Neural crest cell (in vitro differentiated cells): ENCODE measurements around the gene CACNB1. TPM values are rescaled to one million over a fixed set of nuclear protein-coding genes. Genes with fewer than 3 reads are reported as not detected.

Source experiments
- DNase-seq: peaks from one replicate; pipeline ENCODE4 v3.0.0; 2021; ENCODE audit warnings: low read depth, mixed read lengths, low spot score
- H3K27ac Mint-ChIP-seq: one replicate; pipeline ENCODE4 v1.8.0; 2021; ENCODE audit warnings: mild to moderate bottlenecking, mixed read lengths; ENCODE audit not compliant: unreplicated experiment
- H3K27me3 Mint-ChIP-seq: 2 replicates; pipeline ENCODE4 v1.8.0; 2021; ENCODE audit warnings: low read depth, mild to moderate bottlenecking, mixed read lengths
- H3K36me3 Mint-ChIP-seq: 2 replicates; pipeline ENCODE4 v1.8.0; 2021; ENCODE audit warnings: low read depth, mild to moderate bottlenecking, mixed read lengths
- H3K4me1 Mint-ChIP-seq: 2 replicates; pipeline ENCODE4 v1.8.0; 2021; ENCODE audit warnings: mixed read lengths
- H3K4me3 Mint-ChIP-seq: one replicate; pipeline ENCODE4 v1.8.0; 2021; ENCODE audit warnings: mild to moderate bottlenecking, mixed read lengths
- H3K9me3 Mint-ChIP-seq: 2 replicates; pipeline ENCODE4 v1.8.0; 2021; ENCODE audit warnings: mixed read lengths
- total RNA-seq: library from RNA; stranded (reverse); gene quantifications from 2 replicates; pipeline ENCODE4 v1.2.1, GENCODE V29; 2021
- TF ChIP-seq, protein P1 (sequence below): fragments of 200-600 bp; sonication (generic); conservative IDR thresholded peaks from 2 replicates; pipeline ENCODE4 v1.5.0; 2021; ENCODE audit warnings: antibody characterized with exemption, mild to moderate bottlenecking

Gene CACNB1
- total RNA-seq, 1 donor from 2014 or later, result 16.2 TPM

DNA sequence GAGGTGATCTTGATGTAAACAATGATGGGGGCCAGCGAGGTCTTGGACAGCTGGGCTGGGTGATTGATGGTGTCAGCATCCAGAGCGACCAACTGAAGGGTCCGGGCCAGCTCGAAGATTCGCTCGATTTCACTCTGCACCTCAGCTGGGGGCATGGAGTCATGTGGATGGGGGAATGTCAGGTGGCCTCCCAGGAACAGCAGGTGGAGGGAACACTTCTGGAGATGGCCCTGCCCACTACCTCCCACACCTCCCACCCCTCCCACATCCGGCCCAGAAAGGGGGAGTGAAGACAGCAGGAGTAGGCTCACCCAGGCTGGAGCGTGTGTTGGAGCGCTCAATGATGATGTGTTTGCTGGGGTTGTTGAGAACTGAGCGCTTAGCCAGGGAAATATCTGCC lies 13.7 kb downstream of the CACNB1 start:
- no peaks in the 10 kb centered on the region for H3K4me1 Mint-ChIP-seq
- TF ChIP-seq, protein P1, sequence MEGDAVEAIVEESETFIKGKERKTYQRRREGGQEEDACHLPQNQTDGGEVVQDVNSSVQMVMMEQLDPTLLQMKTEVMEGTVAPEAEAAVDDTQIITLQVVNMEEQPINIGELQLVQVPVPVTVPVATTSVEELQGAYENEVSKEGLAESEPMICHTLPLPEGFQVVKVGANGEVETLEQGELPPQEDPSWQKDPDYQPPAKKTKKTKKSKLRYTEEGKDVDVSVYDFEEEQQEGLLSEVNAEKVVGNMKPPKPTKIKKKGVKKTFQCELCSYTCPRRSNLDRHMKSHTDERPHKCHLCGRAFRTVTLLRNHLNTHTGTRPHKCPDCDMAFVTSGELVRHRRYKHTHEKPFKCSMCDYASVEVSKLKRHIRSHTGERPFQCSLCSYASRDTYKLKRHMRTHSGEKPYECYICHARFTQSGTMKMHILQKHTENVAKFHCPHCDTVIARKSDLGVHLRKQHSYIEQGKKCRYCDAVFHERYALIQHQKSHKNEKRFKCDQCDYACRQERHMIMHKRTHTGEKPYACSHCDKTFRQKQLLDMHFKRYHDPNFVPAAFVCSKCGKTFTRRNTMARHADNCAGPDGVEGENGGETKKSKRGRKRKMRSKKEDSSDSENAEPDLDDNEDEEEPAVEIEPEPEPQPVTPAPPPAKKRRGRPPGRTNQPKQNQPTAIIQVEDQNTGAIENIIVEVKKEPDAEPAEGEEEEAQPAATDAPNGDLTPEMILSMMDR, result no peak
- H3K27ac Mint-ChIP-seq, result no peak overlapping the region
- no peak overlapping the region for H3K4me3 Mint-ChIP-seq
- no peak for DNase-seq
- H3K27me3 Mint-ChIP-seq, result no peaks in the 10 kb centered on the region
- H3K9me3 Mint-ChIP-seq, result no peaks in the 10 kb centered on the region
- peaks cover 7% of the 10 kb centered on the region for H3K36me3 Mint-ChIP-seq

DNA sequence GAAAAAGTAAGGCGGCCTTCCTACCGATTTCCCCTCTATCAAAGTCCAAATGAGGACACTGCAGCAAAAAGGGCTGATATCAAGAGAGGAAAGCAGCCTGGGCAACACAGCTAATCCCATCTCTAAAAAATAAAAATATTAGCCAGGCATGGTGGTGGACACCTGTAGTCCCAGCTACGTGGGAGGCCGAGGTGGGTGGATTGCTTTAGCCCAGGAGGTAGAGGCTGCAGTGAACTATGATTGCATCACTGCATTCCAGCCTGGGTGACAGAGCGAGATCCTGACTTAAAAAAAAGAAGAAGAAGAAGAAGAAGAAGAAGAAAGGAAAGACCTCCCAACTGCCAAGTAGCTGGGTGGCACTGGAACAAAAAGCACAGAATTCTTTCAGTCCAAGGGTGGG lies 14.4 kb downstream of the CACNB1 start:
- Mint-ChIP-seq H3K4me3 (no peak overlapping the region), H3K27ac (no peak overlapping the region), H3K9me3 (no peaks in the 10 kb centered on the region), H3K36me3 (peaks cover 10% of the 10 kb centered on the region), H3K4me1 (no peaks in the 10 kb centered on the region), H3K27me3 (no peaks in the 10 kb centered on the region)
- DNase-seq, result no peak
- TF ChIP-seq, protein P1, result no peak

DNA sequence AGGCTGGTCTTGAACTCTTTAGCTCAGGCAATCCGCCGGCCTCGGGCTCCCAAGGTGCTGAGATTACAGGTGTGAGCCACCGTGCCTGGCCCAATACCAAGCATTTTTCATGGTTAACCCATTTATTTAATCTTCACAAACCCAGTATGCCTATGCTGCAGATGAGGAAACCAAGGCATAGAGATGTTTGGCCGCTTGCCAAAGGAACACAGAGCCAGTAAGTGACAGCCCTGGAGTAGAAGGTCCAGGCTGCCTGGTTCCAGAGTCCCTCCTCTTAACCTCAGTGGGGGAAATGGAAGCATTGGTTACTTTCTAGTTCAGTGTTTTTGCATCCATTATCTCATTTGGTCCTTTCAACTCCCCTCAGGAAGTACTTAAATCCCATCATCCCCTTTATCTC lies 16.2 kb downstream of the CACNB1 start:
- H3K4me1 Mint-ChIP-seq, result no peaks in the 10 kb centered on the region
- H3K27me3 Mint-ChIP-seq, result no peaks in the 10 kb centered on the region
- H3K4me3 Mint-ChIP-seq, result no peak overlapping the region
- TF ChIP-seq, protein P1, result no peak
- DNase-seq, result no peak
- no peaks in the 10 kb centered on the region for H3K9me3 Mint-ChIP-seq
- peaks cover 19% of the 10 kb centered on the region for H3K36me3 Mint-ChIP-seq
- H3K27ac Mint-ChIP-seq, result no peak overlapping the region

DNA sequence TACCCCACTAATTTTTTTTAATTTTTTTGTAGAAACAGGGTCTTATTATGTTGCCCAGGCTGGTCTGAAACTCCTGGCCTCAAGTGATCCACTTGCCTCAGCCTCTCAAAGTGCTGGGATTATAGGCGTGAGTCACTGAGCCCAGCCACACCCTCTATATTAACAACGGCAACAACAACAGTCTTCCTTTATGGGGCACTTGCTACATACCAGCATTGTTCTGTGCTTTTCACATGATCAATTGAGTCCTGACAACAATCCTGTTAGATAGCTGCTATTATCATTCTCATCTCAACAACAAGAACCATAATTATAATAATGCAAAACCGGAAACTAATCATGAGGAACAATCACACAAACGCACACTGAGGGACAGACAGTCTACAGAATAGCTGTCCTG lies 18.9 kb downstream of the CACNB1 start:
- Mint-ChIP-seq H3K27me3 (no peaks in the 10 kb centered on the region), H3K4me1 (peaks cover 1% of the 10 kb centered on the region), H3K4me3 (no peak overlapping the region), H3K27ac (no peak overlapping the region), H3K36me3 (peaks cover 21% of the 10 kb centered on the region), H3K9me3 (no peaks in the 10 kb centered on the region)
- DNase-seq, result no peak
- TF ChIP-seq, protein P1, result no peak

DNA sequence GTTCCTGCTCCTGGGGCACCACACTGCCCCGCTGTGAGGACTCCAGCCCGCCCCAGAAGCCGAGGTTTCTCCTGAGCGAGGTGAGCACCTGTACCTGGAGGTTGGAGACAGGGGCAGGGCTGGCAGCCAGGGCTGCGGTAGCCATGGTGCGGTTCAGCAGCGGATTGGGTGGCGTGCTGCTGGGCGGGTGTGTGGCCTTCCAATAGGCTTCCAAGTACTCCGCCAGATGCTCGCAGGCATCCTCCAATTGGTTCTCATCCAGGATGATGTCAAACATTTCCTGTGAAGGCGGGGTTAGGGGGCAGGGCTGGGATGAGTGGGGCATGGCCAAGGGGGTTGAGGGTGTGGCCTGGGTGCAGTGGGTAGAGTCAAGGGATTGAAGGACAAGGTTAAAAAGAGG lies 20.2 kb downstream of the CACNB1 start:
- TF ChIP-seq, protein P1, result no peak
- no peaks in the 10 kb centered on the region for H3K27me3 Mint-ChIP-seq
- H3K27ac Mint-ChIP-seq, result no peak overlapping the region
- H3K4me3 Mint-ChIP-seq, result no peak overlapping the region
- H3K36me3 Mint-ChIP-seq, result peaks cover 14% of the 10 kb centered on the region
- peaks cover 7% of the 10 kb centered on the region for H3K4me1 Mint-ChIP-seq
- no peaks in the 10 kb centered on the region for H3K9me3 Mint-ChIP-seq
- DNase-seq, result no peak

DNA sequence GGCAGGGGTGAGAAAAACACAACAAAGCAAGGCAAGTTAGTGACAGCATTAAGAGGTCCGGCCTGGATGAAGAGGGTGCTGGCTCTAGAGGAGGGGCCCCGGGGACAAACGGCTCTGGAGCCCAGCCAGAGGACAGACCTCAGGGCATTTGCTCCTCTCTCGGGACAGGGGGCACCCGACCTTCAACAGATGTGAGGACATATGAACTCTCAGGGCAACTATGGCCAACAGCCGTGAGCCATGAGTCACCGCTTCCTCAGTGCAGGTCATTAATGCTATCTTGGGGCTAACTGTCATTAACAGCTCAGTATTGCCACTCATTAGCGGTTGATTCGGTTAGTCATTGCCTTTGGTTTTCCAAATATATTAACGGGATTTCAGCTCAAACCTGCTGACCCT lies 21.8 kb downstream of the CACNB1 start:
- H3K4me3 Mint-ChIP-seq, result no peak overlapping the region
- no peak overlapping the region for H3K27ac Mint-ChIP-seq
- no peaks in the 10 kb centered on the region for H3K27me3 Mint-ChIP-seq
- no peaks in the 10 kb centered on the region for H3K9me3 Mint-ChIP-seq
- TF ChIP-seq, protein P1, result no peak
- peaks cover 8% of the 10 kb centered on the region for H3K4me1 Mint-ChIP-seq
- no peak for DNase-seq
- H3K36me3 Mint-ChIP-seq, result peaks cover 14% of the 10 kb centered on the region
